GM18502 (cell line): ENCODE results near the gene FAAP24.
"Not testable (repeated sequence)": the region's sequence is repeated elsewhere in the genome, so short reads cannot be mapped to it uniquely, and the experiment has no call there.

ENCODE experiments used
- ATAC-seq: cut with Tn5 transposase; IDR thresholded peaks from one replicate; pipeline ENCODE4 v1.9.1; 2021; ENCODE audit warnings: mild to moderate bottlenecking; ENCODE audit not compliant: unreplicated experiment, poor library complexity

FAAP24 gene, protein sequence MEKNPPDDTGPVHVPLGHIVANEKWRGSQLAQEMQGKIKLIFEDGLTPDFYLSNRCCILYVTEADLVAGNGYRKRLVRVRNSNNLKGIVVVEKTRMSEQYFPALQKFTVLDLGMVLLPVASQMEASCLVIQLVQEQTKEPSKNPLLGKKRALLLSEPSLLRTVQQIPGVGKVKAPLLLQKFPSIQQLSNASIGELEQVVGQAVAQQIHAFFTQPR

DNA sequence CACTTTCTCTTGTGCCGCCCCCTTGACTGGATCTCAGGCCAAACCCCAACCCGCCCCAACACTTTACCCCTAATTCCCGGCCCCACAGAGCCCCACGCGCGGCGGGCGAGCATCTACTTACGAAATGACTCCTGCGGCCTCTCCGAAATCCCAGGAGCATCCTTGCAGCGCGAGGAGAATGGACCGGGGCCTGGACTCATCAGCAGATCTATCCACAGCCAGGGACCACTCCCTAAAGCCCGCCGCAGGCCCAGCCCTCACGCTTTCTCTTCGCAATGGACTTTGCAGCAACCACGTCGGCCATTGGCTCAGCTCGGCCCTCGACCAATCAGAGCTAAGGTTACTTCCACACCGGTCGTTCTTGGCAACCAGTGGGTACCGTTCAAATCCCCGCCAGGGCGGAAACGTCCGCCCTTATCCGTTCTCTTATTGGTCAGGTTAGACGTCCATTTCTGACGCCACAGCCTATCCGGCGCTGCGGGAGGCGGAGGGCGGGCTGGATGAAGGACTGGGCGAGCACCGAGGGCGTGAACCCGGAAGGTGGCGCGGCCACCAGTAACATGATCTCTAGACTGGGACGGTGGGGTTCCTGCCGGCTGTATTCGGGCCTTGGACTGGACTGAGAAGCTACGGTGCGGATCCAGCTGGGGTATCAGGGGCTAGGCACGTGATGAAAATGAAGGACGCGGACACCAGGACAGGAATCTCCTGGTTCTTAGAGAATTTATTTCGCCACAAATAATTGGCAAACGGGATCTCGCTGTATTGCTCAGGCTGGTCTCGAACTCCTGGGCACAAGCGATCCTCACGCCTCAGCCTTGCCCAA, at the start of gene FAAP24, which contains the start of gene CEP89:
Gene FAAP24 (plus strand): TSS at position 528 of the 826 bp plus-strand sequence. CDS start 955 bp downstream, outside the sequence.
Gene CEP89 (minus strand): TSS at position 244 of the 826 bp plus-strand sequence. CDS start 84 bp downstream, at position 160.
- peak; percentile 99 for ATAC-seq

DNA sequence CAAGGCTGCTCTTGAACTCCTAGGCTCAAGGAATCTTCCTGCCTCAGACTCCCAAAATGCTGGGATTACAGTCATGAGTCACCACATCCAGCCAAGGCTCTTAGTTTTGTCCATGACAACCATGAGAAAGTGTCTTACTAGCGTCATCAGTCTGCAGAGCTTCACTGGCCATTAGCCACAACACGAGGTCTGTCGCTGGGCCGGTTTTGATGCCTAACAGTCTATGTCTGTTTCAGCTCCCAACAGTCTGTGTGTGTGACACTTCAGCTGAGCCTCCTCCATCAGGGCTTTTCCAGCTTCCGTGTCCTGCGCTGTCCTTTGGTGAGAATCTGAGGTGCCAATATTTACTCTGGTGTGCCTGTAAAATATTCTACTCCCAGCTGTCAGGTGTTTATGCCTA, 47.8 kb upstream of the FAAP24 start:
- ATAC-seq: no peak

DNA sequence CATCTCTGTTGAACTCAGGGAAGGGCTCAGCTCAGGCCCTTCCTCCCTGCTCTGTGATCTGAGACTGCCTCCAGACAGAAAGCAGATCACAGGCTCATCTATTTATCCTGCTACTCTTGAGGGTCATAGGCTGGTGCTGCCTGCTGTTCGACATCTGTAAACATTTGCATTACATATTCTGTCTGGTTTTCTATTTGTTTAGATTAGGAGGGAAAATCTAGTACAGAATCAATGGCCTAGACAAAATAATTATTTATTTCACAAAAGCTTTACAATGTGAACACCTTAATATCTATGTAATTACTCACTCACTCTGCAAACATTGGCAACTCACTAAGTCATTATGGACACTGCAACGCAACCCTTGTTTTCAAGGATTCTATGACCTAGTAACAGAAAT, 43.2 kb upstream of the FAAP24 start:
- no peak for ATAC-seq

DNA sequence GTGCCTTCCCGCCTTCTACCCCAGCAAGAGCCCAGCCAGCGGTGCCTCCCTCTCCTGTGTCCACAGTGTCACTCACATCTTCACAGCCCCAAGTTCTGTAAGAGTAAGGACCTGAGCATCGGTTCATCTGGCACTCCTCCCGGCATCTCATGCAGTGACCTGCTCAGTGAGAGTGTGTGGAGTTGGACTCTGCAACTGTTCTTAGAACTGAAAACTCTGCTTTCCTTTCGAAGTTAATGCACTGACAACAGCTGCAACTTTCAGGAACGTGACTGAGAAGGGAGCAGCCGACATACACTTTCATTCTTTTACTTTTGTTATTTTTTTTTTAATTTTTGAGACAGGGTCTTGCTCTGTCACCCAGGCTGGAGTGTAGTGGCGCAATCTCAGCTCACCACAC, 41.5 kb upstream of the FAAP24 start:
- no peak for ATAC-seq

DNA sequence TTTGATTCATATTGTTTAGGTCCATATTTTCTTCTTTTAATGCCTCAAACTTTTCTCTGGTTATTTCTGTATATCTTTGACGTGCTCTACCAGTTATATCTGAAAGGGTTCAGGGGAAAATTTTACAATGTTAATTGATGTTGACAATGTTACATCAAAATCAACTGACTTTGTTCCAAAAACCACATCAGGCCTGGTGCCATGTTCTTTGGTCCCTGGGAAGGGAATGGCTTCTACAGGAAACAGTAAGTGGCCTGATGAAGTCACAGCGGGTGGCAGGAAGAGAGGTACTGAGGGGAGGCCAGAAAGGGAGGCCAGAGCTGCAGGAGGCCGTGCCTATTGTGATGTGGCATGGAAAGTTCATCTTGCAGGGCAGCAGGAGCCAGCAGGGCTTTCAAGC, 38.5 kb upstream of the FAAP24 start:
- ATAC-seq: no peak

DNA sequence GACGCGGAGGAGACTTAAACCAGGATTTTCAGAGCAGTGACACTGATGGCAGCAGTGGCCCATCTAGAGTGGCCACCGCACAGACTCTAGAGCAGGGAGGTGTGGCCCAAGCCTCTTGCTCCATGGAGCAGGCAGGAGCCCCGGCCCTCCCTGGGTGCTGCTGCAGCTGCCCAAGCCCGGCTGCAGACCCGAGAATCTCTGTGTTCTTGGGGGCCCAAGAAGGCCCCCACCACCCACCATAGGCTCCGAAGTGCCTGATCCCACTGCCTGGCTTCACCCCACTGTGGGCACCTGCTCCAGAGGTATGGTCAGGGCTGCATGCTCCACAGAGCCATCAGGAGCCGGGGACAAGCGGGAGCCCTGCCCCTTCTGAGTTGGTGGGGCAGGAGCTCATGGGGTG, 36.4 kb upstream of the FAAP24 start:
- no peak for ATAC-seq

DNA sequence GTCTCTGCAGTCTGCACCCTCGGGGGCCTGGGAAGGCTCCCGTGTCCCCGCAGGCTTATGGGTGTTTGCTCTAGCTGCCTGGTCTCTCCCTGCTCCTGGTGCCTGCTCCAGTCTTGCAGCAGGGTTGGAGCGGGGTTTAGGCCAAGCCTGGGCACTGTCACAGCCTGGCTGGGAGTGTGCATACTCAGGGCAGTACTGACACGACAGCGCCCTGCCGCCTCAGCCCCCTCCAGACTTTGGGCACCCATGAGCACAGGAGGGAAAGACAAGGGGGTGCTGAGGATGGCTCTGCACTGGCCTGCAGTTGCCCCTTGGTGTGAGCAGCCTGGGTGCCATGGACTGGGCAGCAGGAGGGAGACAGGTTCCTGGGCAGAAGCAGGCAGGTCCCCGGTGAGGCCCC, 36.0 kb upstream of the FAAP24 start:
- no peak for ATAC-seq

DNA sequence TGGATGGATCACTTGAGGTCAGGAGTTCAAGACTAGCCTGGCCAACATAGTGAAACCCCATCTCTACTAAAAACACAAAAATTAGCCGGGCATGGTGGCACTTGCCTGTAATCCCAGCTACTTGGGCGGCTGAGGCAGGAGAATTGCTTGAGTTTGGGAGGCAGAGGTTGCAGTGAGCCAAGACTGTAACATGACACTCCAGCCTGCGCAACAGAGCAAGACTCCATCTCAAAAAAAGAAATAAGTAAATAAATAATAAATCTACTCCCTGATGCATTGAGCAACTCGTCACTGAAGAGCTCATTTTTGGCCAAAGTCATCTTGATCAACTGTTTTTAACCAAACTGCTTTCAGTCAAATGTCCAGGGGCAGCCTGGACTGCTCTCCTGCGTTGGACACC, 30.8 kb upstream of the FAAP24 start:
- ATAC-seq: not testable (repeated sequence)

DNA sequence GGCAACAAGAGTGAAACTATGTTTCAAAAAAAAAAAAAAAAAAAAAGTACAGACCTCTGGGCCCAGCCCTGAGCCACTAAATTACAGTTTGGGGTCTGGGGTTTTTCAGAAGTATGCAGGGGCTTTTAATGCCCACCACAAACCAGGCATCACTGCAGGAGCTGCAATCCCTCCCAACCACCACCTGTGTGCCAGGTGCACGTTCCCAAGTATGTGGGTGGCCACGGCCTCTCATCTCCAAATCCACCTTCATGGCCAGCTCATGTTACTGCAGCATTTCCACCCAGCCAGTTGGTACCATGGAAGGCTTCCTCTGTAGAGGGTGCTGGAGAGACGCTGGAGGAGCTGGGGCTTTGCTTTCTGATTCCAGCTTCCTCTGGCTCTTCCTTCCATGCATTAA, 26.8 kb upstream of the FAAP24 start:
- ATAC-seq: no peak

DNA sequence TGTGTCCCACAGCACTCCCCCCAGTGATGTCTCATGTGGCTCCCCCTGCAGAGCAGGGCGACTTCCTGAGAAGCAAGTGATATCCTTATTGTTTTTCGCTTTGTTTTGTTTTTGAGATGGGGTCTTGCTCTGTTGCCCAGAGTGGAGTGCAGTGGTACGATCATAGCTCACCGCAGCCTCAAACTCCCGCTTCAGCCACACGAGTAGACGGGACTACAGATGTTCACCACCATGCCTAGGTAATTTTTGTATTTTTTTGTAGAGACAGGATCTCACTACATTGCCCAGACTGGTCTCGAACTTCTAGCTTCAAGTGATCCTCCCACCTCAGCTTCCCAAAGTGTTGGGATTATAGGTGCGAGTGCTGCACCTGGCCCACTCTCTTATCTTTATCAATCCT, 5.3 kb upstream of the FAAP24 start:
- no peak for ATAC-seq

DNA sequence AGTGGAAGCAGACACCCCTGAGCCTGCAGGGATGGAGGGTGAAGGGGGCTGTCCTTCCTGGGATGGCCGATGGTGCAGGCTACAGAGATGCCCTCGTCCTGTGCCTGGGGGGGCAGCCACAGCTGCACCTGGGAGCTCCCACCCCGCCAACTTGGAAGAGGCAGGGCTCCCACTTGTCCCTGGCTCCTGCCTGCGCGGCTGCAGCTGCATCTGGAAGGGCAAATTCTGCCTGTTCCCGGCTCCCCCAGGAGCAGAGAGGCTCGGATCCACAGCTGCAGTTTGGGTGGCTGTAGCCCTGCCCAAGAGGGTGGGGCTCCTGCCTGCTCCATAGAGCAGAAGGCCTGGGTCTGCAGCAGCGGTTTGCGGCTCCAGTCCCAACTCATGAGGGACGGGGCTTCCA, 2.5 kb upstream of the FAAP24 start:
- ATAC-seq: no peak

DNA sequence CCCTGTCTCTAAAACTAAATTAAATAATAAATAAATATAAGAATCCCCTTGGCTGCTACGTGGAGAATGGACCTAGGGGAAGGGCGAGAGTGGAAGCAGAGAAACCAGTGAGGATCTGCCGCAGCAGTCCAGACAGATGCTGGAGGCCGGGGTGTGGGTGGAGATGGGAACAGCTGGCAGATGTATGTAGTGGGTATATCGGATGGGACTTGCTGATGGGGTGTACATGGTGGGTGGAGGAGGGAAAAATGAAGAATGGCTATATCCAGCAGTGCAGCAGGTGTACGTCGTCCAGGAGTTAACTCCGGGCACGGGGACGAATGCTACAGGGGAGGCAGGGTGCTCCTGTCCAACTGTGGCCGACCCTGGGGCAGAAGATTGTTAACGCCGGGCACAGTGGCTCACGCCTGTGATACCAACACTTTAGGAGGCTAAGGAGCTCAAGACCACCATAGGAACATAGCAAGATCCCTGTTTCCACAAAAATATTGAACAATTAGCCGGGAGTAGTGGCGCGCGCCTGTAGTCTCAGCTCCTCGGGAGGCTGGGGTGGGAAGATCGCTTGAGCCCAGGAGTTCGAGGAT, 938 bp upstream of the FAAP24 start:
- no peak for ATAC-seq

DNA sequence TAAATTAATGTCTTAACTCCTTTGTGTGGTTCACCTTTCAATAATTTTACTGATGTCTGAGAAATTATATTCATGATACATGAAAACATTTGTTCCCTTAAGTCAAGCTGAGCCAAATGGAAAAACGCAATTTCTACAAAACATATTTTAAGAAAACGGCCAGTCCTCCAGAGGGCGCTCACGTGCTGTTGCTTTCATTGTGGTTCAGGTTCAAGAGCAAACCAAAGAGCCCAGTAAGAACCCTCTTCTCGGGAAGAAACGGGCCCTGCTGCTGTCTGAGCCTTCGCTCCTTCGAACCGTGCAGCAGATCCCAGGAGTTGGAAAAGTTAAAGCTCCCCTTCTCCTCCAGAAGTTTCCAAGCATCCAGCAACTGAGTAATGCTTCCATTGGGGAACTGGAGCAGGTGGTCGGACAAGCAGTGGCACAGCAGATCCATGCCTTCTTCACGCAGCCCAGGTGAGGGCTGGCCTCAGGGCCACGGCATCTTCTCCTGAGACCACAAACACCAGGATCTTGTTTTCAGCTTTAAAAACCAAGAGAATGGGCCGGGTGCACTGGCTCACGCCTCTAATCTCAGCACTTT, 4.3 kb downstream of the FAAP24 start:
- ATAC-seq: no peak

DNA sequence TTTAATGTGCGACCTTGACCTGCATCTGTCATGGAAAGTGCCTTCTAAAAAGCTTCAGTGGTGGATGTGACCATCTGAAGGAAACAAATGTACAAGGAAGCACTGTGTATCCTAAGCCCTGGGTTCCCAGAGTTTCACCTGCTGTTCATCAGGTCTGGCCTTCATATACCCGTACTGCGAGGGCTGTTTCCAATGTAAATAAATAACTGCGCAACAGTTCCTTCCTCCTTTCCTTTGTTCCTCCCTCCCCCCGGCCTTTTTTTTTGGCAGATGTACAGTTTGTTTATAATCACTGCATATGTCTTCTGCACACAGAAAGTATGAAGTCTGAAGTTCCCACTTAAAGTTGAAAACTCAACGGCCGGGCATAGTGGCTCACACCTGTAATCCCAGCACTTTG, 5.2 kb downstream of the FAAP24 start:
- no peak for ATAC-seq

DNA sequence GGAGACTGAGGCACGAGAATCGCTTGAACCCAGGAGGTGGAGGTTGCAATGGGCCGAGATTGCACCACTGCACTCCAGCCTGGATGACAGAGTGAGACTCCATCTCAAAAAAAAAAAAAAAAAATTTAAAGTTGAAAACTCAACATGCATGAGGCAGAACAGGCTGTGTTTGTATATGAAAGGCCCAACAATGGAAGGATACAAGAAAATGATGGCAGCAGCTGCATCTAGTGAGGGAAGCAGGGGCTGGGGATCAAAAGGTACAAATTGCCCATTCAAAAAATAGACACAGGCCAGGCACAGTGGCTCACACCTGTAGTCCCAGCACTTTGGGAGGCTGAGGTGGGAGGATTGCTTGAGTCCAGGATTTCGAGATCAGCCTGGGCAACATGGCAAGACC, 5.8 kb downstream of the FAAP24 start:
- ATAC-seq: not testable (repeated sequence)

DNA sequence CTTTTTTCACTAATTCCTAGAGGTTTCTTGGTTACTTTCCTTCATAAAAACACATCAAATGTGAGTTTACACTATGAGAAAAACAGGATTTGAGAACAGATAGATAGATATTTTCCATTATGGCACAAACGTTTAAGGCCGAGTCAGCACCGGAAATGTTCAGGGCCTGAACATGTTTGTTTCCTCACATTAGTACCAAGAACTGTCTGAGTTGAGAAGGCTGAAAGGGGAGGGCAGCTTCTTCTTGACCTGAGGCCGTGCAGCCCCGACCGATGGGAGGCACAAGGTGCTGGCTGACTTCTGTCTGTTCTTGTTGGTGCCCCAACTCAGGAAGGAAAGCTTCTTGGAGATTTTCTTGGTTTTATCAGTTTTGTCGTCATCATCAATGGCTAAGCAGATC, 7.8 kb downstream of the FAAP24 start:
- not testable (repeated sequence) for ATAC-seq

DNA sequence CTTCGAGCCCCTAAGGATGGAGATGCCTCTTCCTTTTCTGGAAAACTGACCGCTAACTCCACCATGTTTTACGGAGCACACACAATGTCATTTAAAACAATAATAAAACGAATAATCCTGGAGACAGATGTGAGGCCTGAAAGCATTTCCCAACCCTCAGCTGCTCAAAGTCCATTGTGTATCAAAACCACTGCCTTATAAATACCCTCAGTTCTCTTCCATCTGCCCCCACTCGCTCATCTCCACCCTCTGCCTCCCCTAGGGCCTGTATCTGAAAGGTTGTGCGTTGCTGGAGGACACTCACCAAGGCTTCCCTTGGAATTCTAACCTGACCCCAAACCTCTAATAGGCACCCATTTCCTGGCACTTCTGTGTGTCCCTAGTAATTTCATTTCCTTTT, 10.4 kb downstream of the FAAP24 start:
- ATAC-seq: not testable (repeated sequence)

DNA sequence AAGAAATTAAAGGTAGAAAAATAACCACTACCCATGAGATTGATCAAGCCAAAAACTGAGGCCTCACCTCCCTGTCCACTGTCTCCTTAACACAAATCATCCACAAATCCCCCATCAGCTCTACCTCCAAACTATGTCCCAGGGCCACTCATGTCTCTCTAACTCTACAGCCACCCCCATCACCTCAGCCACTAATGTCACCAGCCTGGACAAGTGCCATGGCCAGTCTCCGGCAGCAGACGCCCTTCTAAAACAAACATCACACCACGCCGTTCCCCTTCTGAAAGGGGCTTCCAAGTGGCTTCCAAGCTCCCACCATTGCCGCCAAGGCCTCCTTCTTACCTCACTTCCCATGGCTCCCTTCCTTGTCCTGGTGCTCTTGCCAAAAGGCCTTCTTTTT, 16.2 kb downstream of the FAAP24 start:
- ATAC-seq: not testable (repeated sequence)

DNA sequence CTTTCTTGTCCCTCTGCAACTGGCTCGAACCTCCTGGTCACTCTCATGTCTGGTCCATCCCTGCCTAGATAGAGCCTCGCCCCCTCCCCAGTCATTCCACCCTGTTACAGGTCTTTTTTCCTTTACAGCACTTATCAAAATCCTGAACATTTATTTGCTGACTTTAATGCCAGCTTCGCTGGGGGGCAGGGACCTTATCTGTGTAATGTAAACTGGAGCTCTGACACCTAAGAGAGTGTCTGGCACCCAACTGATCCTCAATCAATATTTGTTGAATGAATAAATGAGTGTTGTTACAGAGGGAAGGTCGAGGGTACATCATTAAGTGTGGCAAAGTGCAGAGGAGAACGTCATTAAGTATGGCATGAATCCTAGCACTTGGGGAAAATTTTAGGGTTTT, 16.7 kb downstream of the FAAP24 start:
- no peak for ATAC-seq

DNA sequence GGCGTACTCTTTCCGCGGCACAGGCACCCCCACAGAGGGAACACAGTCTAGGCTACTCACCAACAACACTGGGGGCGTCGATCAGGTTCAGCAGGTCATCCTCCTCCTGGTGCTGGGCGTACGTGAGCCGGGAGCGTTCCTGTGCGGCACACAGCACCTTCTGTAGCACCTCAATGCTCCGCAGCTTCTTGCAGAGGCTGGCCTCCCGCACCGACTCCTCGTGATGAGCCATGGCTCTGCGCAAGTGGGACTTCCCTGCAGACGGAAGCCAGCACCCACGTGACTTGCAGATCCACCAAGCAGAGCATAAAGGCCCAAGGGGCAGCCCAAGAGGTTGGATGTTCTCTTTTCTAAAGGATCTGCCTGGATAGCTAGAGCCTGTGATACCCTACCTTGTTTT, 23.9 kb downstream of the FAAP24 start:
- not testable (repeated sequence) for ATAC-seq

DNA sequence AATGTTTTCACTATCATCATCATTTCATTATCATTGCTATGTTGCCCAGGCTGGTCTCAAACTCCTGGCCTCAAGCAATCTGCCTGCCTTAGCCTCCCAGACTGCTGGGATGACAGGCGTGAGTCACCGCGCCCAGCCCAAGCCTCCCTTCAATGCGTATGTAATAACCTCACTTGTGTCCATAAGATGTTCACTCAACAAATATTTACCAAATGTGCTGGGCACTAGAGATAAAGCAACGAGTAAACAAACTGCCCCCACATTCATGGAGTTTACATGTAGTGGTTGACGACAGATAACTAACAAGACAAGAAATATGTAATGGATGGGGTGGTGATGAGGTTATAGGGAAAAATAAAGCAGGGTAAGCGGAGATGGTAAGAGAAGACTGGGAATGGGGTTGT, 25.0 kb downstream of the FAAP24 start:
- not testable (repeated sequence) for ATAC-seq
